Brain microvascular endothelial cell (primary cell): Measurements from ENCODE around the gene TNFSF9.

Experiments
- DNase-seq: peaks from one replicate; pipeline ENCODE4 v3.0.0-alpha.2; 2020
- H3K27ac ChIP-seq: fragments of 250-450 bp; sonication (Bioruptor Pico); 2 replicates; pipeline ENCODE4 v1.5.1; 2020; ENCODE audit warnings: mild to moderate bottlenecking, moderate library complexity
- H3K27me3 ChIP-seq: fragments of 250-450 bp; sonication (Bioruptor Pico); replicated peaks from 2 replicates; pipeline ENCODE4 v1.5.1; 2020; ENCODE audit warnings: mild to moderate bottlenecking
- H3K36me3 ChIP-seq: fragments of 250-450 bp; sonication (Bioruptor Pico); replicated peaks from 2 replicates; pipeline ENCODE4 v1.5.1; 2020; ENCODE audit warnings: mild to moderate bottlenecking
- H3K4me3 ChIP-seq: 2 replicates; pipeline ENCODE4 v1.5.1; 2011; ENCODE audit warnings: low read depth, mild to moderate bottlenecking, control low read depth, low read length, moderate library complexity
- in situ Hi-C: cut with HindIII; loops from 2 replicates; pipeline ENCODE4 v1.10.0; 2017; ENCODE audit warnings: low sequenced_read_pairs, low pct_ligation_motif_present
- TF ChIP-seq, protein P1 (sequence below): IDR thresholded peaks from 2 replicates; pipeline ENCODE4 v1.5.1; 2011; ENCODE audit warnings: low read depth, mild to moderate bottlenecking, moderate library complexity, low read length, control low read depth, inconsistent platforms; ENCODE audit errors: missing control alignments

The TNFSF9 gene

DNA sequence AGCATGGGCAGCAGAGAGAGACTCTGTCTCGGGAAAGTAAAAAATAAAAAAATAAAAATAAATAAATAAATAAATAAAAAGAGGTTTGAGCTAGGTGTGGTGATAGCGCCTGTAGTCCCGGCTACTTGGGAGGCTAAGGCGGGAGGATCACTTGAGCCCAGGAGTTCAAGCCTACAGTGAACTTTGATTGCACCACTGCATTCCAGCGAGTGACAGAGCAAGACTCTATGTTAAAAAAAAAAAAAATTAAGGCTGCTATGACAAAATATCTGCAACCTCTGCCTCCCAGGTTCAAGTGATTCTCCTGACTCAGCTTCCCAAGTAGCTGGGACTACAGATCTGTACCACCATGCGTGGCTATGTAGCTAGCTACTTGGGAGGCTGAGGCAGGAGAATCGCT, 46.0 kb upstream of the TNFSF9 start:
- Histone ChIP-seq H3K27ac (no peak overlapping the region), H3K27me3 (no peaks in the 10 kb centered on the region), H3K4me3 (no peak overlapping the region), H3K36me3 (no peaks in the 10 kb centered on the region)
- in situ Hi-C loops, result no loop called here
- no peak for DNase-seq
- TF ChIP-seq, protein P1, sequence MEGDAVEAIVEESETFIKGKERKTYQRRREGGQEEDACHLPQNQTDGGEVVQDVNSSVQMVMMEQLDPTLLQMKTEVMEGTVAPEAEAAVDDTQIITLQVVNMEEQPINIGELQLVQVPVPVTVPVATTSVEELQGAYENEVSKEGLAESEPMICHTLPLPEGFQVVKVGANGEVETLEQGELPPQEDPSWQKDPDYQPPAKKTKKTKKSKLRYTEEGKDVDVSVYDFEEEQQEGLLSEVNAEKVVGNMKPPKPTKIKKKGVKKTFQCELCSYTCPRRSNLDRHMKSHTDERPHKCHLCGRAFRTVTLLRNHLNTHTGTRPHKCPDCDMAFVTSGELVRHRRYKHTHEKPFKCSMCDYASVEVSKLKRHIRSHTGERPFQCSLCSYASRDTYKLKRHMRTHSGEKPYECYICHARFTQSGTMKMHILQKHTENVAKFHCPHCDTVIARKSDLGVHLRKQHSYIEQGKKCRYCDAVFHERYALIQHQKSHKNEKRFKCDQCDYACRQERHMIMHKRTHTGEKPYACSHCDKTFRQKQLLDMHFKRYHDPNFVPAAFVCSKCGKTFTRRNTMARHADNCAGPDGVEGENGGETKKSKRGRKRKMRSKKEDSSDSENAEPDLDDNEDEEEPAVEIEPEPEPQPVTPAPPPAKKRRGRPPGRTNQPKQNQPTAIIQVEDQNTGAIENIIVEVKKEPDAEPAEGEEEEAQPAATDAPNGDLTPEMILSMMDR, result no peak

DNA sequence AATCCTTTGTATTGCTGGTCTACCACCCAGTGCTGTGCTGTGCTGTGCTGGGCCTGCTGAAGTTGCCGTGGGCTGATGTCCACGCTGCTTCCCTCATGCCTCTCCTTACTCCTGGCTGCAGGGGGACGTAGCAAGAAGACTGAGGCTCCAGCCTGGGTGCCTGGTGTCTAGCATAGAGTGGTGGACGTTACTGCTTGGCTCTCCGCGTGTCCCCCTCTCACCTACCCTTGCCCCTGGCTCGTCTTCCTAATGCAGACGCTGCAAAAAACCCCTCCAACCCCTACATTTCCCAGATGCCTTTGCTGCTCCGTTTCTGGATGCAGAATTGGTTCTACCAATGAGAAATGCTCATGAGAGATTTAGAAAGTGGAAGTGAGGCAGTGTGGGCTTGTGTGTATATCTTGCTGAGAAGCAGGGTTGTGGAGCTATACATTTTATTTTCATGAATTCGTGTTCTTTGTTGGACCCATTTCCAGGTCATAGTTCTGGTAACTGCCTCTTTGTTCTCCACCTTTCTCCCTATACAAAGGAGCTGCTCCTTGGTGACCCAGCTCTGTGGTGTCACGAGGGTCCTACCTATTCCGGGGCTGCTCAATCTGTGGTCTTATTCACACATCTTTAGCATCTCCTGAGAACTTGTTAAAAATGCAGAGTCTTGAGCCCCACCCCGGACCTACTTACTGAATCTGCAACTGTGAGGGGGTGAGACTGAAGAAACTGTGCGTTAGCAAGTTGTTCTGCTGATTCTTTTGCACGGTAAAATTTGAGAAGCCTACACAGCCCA, 41.4 kb upstream of the TNFSF9 start:
- in situ Hi-C loops, result no loop called here
- no peak overlapping the region for H3K4me3 ChIP-seq

DNA sequence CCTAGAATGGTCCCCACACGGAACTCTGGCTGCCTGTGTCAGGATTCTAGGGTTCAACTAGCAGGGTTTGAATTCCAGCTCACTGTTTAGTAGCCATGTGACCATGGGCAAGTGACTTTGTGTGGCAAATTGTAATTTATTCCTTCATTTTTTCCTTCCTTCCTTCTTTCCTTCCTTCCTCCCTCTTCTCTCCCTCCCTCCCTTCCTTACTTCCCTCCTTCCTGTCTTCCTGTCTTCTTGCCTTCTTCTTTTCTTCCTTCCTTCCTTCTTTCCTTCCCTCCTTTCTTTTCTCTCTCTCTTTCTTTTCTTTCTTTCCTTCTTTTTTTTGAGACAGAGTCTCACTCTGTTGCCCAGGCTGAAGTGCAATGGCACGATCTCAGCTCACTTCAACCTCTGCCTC, 40.7 kb upstream of the TNFSF9 start:
- DNase-seq, result no peak
- H3K27me3 ChIP-seq, result no peaks in the 10 kb centered on the region
- H3K4me3 ChIP-seq, result no peak overlapping the region
- TF ChIP-seq, protein P1, result no peak
- H3K36me3 ChIP-seq, result no peaks in the 10 kb centered on the region
- in situ Hi-C loops, result no loop called here
- H3K27ac ChIP-seq, result no peak overlapping the region

More for the DNA sequence above, 41.4 kb upstream of the TNFSF9 start:
- Histone ChIP-seq H3K27ac (no peak overlapping the region), H3K36me3 (no peaks in the 10 kb centered on the region), H3K27me3 (no peaks in the 10 kb centered on the region)
- TF ChIP-seq, protein P1, result no peak
- DNase-seq, result no peak

DNA sequence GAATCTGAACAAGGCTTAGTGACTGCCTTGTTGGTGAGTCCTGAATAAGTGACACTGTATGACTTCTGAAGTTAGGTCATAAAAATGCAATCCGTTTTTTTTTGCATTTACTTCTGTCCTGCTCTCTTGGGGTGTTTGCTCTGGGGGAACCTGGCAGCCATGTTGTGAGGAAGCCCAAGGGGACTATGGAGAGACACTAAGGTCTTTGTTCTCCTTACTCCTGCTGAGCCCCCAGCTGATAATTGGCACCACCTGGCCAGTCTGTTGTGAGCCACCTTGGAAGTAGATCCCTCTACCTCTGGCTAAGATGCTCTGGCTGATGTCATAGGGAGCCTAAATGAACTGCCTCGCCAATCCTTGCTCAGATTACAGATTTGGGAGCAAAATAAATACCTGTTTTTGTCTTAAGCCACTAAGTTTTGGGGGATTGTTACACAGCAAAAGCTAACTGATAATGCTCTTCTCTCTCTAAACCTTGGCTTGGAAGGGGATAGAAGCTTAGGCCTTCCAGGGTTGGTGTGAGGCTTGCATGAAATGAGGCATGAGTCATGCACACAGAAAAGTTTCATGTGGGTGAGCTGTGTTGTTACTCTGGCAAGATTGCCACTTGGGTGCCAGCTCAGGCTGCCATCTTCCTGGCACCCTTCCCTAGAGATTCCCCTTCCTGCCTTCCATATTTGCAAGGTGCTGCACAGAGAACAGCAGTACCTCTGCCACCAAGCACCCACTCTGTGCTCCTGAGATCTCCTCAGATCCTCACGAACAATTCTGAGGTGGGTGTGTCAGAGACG, 38.8 kb upstream of the TNFSF9 start:
- no peaks in the 10 kb centered on the region for H3K36me3 ChIP-seq
- TF ChIP-seq, protein P1, result no peak
- in situ Hi-C loops, result no loop called here

DNA sequence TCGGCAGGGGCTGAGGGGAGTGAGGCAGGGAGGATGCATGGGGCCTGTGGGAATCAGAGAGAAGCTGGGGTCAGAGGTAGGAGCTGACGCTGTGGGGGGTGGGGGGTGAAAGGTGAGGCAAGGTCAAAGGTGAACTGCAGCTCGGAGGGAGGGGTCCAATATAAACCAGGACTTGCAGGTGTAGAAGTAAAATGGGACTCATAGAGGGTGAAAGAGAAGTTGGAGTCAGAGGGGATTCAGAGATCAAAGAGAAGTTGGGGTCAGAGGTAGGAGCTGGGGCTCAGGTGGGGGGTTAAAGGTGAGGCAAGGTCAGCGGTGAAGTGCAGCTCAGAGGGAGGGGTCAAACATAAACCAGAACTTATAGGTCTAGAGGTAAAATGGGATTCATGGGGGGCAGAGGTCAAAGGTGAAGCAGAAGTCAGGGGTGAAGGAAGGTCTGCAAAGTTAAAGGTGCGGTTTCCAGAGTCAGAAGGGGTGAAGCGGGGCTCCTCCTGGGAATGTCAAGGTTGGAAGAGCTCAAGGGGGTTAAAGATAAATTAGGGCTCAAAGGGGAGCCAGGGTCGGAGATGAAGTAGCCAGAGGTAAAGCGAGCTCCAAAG, 36.3 kb upstream of the TNFSF9 start:
- in situ Hi-C loops, result no loop called here

More for the DNA sequence above, 38.8 kb upstream of the TNFSF9 start:
- Histone ChIP-seq H3K27ac (no peak overlapping the region), H3K27me3 (no peaks in the 10 kb centered on the region), H3K4me3 (no peak overlapping the region)
- no peak for DNase-seq

More for the DNA sequence above, 36.3 kb upstream of the TNFSF9 start:
- Histone ChIP-seq H3K27me3 (no peaks in the 10 kb centered on the region), H3K4me3 (no peak overlapping the region), H3K36me3 (no peaks in the 10 kb centered on the region), H3K27ac (no peak overlapping the region)
- DNase-seq, result no peak
- TF ChIP-seq, protein P1, result no peak
